Colonic mucosa (tissue), 4 donors: ENCODE measurements around the gene ZNF678. TPM values are rescaled to one million over a fixed set of nuclear protein-coding genes. Genes with fewer than 3 reads are reported as not detected.
A peak's percentile ranks its signal among the peaks of the same experiment; 100 is the strongest.

Source experiments
- DNase-seq: peaks from one replicate; pipeline ENCODE4 v3.0.0-alpha.2; 2020
- H3K27ac ChIP-seq: fragments of 200-600 bp; one replicate; pipeline ENCODE4 v1.8.0; 2021
- H3K27me3 ChIP-seq: fragments of 200-600 bp; one replicate; pipeline ENCODE4 v1.8.0; 2021
- H3K36me3 ChIP-seq: fragments of 200-600 bp; one replicate; pipeline ENCODE4 v1.8.0; 2021
- H3K4me1 ChIP-seq: fragments of 200-600 bp; one replicate; pipeline ENCODE4 v1.8.0; 2021; ENCODE audit warnings: mild to moderate bottlenecking
- H3K4me3 ChIP-seq: fragments of 200-600 bp; one replicate; pipeline ENCODE4 v1.8.0; 2021
- H3K9ac ChIP-seq, 2 donors: one replicate each; pipeline ENCODE4 v1.7.0; 2013; ENCODE audit warnings: control low read depth in 2 of 2, low read depth in 2 of 2, low read length in 2 of 2
- H3K9me3 ChIP-seq: fragments of 200-600 bp; one replicate; pipeline ENCODE4 v1.8.0; 2021
- intact Hi-C: fragments of 100-400 bp; cut with DNase I; formaldehyde crosslinking; loops from one replicate; pipeline ENCODE4 v1.14.1; 2022
- total RNA-seq, 2 donors: library from RNA; stranded (reverse); fragmentation: NEBNext Ultra II Directional in 1 of 2; extraction: Animal tissue kit (Norgen Biotek cat#: 25700) in 1 of 2; gene quantifications; one replicate each; pipeline ENCODE4 v1.2.1, GENCODE V29; 2021
- TF ChIP-seq, protein P1 (sequence below): fragments of 200-600 bp; IDR thresholded peaks from one replicate; pipeline ENCODE4 v1.8.0; 2022; ENCODE audit warnings: antibody characterized with exemption, mild to moderate bottlenecking
- donor health status: healthy.
- donor health status: DM: no; HTN: no; CAD: no.
- donor health status: DM: no; HTN: no; CAD: no.

ZNF678 gene
- total RNA-seq, 2 donors from 2014 or later, result 7.4 to 10.4 TPM

DNA sequence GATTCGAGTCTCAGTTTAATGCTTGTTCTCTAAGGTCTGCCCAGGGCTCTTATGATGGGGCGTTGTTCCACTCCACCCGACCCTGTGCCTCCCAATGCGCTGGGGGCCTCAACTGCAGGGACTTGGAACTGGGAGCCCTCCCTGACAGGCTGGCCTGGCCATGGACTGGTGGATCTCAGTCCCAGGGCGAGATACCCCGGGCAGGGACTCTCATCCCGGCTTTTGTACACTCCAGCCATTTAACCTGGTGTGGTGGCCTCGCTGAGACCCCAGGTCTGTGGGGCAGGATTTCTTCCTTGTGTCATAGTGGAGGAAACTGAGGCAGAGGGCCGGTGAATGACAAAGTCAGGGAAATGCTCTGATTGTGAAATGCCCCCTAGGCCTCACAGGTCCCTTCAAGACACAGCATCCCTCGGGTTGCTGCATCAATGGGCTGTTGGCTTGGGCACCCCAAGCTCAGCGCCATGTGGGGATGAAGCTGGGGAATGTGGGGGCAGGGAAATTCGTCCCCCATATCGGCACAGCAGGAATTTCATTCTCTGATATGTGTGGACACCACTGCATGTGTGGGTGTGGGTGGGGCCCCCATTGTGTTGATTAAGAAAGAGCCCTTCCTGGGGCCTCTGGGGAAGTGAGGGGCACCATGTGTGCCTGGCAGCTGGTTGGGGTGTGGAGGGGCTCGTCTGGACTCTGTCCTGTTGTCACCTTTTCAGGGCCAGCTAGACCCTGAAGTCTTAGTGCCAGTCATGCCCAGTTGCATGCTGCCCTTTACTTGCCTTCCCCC lies 19.9 kb upstream of the ZNF678 start:
- no peak for DNase-seq
- no peak overlapping the region for H3K27ac ChIP-seq
- H3K4me1 ChIP-seq, result no peaks in the 10 kb centered on the region
- no peak overlapping the region for H3K9ac ChIP-seq
- TF ChIP-seq, protein P1, sequence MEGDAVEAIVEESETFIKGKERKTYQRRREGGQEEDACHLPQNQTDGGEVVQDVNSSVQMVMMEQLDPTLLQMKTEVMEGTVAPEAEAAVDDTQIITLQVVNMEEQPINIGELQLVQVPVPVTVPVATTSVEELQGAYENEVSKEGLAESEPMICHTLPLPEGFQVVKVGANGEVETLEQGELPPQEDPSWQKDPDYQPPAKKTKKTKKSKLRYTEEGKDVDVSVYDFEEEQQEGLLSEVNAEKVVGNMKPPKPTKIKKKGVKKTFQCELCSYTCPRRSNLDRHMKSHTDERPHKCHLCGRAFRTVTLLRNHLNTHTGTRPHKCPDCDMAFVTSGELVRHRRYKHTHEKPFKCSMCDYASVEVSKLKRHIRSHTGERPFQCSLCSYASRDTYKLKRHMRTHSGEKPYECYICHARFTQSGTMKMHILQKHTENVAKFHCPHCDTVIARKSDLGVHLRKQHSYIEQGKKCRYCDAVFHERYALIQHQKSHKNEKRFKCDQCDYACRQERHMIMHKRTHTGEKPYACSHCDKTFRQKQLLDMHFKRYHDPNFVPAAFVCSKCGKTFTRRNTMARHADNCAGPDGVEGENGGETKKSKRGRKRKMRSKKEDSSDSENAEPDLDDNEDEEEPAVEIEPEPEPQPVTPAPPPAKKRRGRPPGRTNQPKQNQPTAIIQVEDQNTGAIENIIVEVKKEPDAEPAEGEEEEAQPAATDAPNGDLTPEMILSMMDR, result no peak
- no peaks in the 10 kb centered on the region for H3K9me3 ChIP-seq
- peak overlapping the region; percentile 62 for H3K4me3 ChIP-seq
- H3K27me3 ChIP-seq, result no peaks in the 10 kb centered on the region
- no peaks in the 10 kb centered on the region for H3K36me3 ChIP-seq
- intact Hi-C loops, result no loop called here

DNA sequence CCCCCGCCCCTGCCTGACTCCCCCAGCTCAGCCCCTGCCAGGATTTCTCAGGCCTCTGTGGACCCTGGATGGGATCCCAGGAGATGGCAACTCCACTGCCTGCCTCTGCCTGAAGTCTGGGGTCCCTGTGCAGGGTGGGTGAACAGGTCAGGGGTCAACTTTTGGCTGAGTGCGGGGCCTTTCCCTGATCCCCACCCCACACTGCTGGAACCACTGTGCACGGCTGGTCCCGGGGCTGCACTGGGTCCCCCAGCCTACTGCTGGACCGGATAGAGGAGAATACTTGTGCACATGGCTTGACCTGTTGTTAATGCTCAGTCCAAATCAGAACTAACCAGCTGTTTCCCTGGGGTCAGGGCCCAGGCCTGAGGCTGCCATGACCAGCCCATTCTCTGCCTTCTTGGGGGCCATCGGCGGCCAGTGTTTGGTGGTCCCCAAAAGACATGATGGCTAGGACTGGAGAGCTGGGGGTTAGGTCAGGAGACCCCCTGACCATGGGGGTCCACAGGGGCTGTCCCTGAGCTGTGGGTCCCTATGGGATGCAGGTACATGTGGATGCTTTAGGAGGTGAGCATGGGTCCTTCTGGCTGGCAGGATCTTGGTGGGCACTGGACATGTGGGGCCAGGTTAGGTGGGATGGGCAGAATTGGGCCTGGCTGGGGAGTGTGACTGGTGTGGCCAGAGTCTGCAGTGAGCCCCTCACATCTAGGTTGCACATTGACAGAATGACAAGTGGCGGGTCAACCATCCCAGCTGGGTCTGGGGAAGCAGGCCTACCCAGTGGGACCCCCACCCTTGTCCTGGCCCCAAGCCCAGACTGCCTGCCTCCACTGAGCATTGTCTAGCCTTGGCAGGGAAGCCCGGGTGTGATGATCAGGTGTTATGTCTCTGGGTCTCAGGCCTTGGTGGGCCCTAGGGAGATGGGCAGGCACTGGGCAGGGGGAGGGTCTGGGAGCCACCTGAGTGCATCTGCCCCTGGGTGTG lies 19.0 kb upstream of the ZNF678 start:
- Histone ChIP-seq H3K4me3 (no peak overlapping the region), H3K27ac (no peak overlapping the region), H3K27me3 (no peaks in the 10 kb centered on the region), H3K9ac (no peak overlapping the region), H3K36me3 (no peaks in the 10 kb centered on the region), H3K4me1 (no peaks in the 10 kb centered on the region), H3K9me3 (no peaks in the 10 kb centered on the region)
- intact Hi-C loops, result no loop called here
- TF ChIP-seq, protein P1, result no peak
- no peak for DNase-seq

GRCh38 chr1:227545361-227545760 lies 18.0 kb upstream of the ZNF678 start:
- no peaks in the 10 kb centered on the region for H3K9me3 ChIP-seq
- H3K9ac ChIP-seq, result no peak overlapping the region
- no peak overlapping the region for H3K27ac ChIP-seq
- no peaks in the 10 kb centered on the region for H3K27me3 ChIP-seq
- H3K4me1 ChIP-seq, result no peaks in the 10 kb centered on the region
- H3K36me3 ChIP-seq, result no peaks in the 10 kb centered on the region
- no peak for DNase-seq
- TF ChIP-seq, protein P1, result no peak
- H3K4me3 ChIP-seq, result no peak overlapping the region
- intact Hi-C loops, result no loop called here

- no peaks in the 10 kb centered on the region for H3K36me3 ChIP-seq
- DNase-seq, result no peak
- H3K4me1 ChIP-seq, result no peaks in the 10 kb centered on the region
- no peak overlapping the region for H3K4me3 ChIP-seq
- H3K27ac ChIP-seq, result no peak overlapping the region
- intact Hi-C loops, result no loop called here
- TF ChIP-seq, protein P1, result no peak
- H3K9ac ChIP-seq, result no peak overlapping the region
- H3K9me3 ChIP-seq, result no peaks in the 10 kb centered on the region
- H3K27me3 ChIP-seq, result no peaks in the 10 kb centered on the region
These were observed 17.3 kb upstream of the ZNF678 start for GRCh38 chr1:227546059-227546458.

GRCh38 chr1:227546598-227547309 lies 16.6 kb upstream of the ZNF678 start:
- Histone ChIP-seq H3K9ac (no peak overlapping the region), H3K36me3 (no peaks in the 10 kb centered on the region), H3K4me1 (no peaks in the 10 kb centered on the region), H3K4me3 (no peak overlapping the region), H3K9me3 (no peaks in the 10 kb centered on the region), H3K27me3 (no peaks in the 10 kb centered on the region), H3K27ac (no peak overlapping the region)
- intact Hi-C loops, result no loop called here
- TF ChIP-seq, protein P1, result no peak
- DNase-seq, result no peak
